Smooth muscle cell (in vitro differentiated cells): ENCODE results near the gene SF3B3. TPM values are rescaled to one million over a fixed set of nuclear protein-coding genes. Genes with fewer than 3 reads are reported as not detected.

ENCODE experiments used
- DNase-seq: peaks from one replicate; lab custom pipeline; 2025; ENCODE audit not compliant: unreplicated experiment; lab: John Stamatoyannopoulos, UW
- H2AFZ ChIP-seq: fragments of 200-600 bp; sonication (generic); 2 replicates; pipeline ENCODE4 v1.6.0; 2016; ENCODE audit warnings: antibody characterized with exemption, low read depth, mild to moderate bottlenecking
- H3F3A ChIP-seq: fragments of 200-600 bp; sonication (generic); 2 replicates; pipeline ENCODE4 v1.6.0; 2017; ENCODE audit warnings: antibody characterized with exemption, low read depth
- H3K27ac ChIP-seq: fragments of 200-600 bp; sonication (generic); 2 replicates; pipeline ENCODE4 v1.5.1; 2016; ENCODE audit warnings: low read depth, mild to moderate bottlenecking
- H3K27me3 ChIP-seq: fragments of 200-600 bp; sonication (generic); 2 replicates; pipeline ENCODE4 v1.6.1; 2016; ENCODE audit warnings: low read depth, mild to moderate bottlenecking
- H3K36me3 ChIP-seq: fragments of 200-600 bp; sonication (generic); 2 replicates; pipeline ENCODE4 v1.5.1; 2016; ENCODE audit warnings: low read depth
- H3K4me1 ChIP-seq: fragments of 200-600 bp; sonication (generic); 2 replicates; pipeline ENCODE4 v1.5.1; 2016; ENCODE audit warnings: low read depth
- H3K4me2 ChIP-seq: fragments of 200-600 bp; sonication (generic); 2 replicates; pipeline ENCODE4 v1.6.0; 2016; ENCODE audit warnings: mild to moderate bottlenecking
- H3K4me3 ChIP-seq: fragments of 200-600 bp; sonication (generic); 2 replicates; pipeline ENCODE4 v1.5.1; 2016; ENCODE audit warnings: mild to moderate bottlenecking
- H3K79me2 ChIP-seq: fragments of 200-600 bp; sonication (generic); 2 replicates; pipeline ENCODE4 v1.6.0; 2016; ENCODE audit warnings: low read depth, mild to moderate bottlenecking
- H3K9ac ChIP-seq: fragments of 200-600 bp; sonication (generic); 2 replicates; pipeline ENCODE4 v1.6.0; 2016; ENCODE audit warnings: low read depth
- H3K9me3 ChIP-seq: fragments of 200-600 bp; sonication (generic); replicated peaks from 2 replicates; pipeline ENCODE4 v1.5.1; 2016; ENCODE audit warnings: low read depth
- H4K20me1 ChIP-seq: fragments of 200-600 bp; sonication (generic); 2 replicates; pipeline ENCODE4 v1.6.0; 2016; ENCODE audit warnings: low read depth
- WGBS: methylation state at CpG from one replicate; pipeline ENCODE4 v1.1.7; 2016; ENCODE audit warnings: low lambda C conversion rate; 5-methylcytosine and 5-hydroxymethylcytosine counted together
- polyA plus RNA-seq: library from polyadenylated mRNA; unstranded; fragments of >200 nt; fragmentation: Nextera tagmentation; extraction: Ambion mirVana; gene quantifications from 2 replicates; pipeline ENCODE4 v1.2.1, GENCODE V29; 2016
- total RNA-seq: library from RNA; depleted of rRNA; stranded (reverse); fragments of >200 nt; gene quantifications from 2 replicates; pipeline ENCODE4 v1.2.3, GENCODE V29; 2014
- TF ChIP-seq, protein P1 (sequence below): fragments of 200-600 bp; sonication (generic); IDR thresholded peaks from 2 replicates; pipeline ENCODE4 v1.5.1; 2017; ENCODE audit warnings: borderline replicate concordance, mild to moderate bottlenecking, antibody characterized with exemption; ENCODE audit not compliant: insufficient read depth, poor library complexity, severe bottlenecking

Gene SF3B3
- total and polyA plus RNA-seq, 2 experiments from 2014 or later: 126 to 129 TPM

DNA sequence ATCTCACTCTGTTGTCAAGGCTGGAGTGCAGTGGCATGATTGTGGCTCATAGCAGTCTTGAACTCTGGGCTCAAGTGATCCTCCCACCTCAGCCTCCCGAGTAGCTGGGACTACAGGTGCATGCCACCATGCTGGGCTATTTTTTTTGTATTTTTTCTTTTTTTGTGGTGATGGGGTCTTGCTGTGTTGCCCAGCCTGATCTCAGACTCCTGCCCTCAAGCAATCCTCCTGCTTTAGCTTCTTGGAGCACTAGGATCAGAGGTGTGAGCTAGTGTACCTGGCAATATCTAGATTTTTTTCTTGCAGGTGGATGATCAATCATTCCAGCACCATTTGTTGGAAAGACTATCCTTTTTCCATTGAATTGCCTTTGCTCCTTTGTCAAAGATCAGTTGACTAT is 69.9 kb downstream of the SF3B3 start:
- Histone ChIP-seq H3K27ac (no peak overlapping the region), H3K36me3 (no peaks in the 10 kb centered on the region), H3F3A (no peaks in the 10 kb centered on the region), H4K20me1 (no peaks in the 10 kb centered on the region), H3K9me3 (no peaks in the 10 kb centered on the region), H3K4me1 (no peaks in the 10 kb centered on the region), H3K79me2 (no peaks in the 10 kb centered on the region), H3K27me3 (no peaks in the 10 kb centered on the region), H3K9ac (no peak overlapping the region), H3K4me2 (no peak overlapping the region), H2AFZ (no peak overlapping the region), H3K4me3 (no peak overlapping the region)
- WGBS: 81% methylated on average over 1 of the region's 1 CpG
- no peak for DNase-seq
- TF ChIP-seq, protein P1, sequence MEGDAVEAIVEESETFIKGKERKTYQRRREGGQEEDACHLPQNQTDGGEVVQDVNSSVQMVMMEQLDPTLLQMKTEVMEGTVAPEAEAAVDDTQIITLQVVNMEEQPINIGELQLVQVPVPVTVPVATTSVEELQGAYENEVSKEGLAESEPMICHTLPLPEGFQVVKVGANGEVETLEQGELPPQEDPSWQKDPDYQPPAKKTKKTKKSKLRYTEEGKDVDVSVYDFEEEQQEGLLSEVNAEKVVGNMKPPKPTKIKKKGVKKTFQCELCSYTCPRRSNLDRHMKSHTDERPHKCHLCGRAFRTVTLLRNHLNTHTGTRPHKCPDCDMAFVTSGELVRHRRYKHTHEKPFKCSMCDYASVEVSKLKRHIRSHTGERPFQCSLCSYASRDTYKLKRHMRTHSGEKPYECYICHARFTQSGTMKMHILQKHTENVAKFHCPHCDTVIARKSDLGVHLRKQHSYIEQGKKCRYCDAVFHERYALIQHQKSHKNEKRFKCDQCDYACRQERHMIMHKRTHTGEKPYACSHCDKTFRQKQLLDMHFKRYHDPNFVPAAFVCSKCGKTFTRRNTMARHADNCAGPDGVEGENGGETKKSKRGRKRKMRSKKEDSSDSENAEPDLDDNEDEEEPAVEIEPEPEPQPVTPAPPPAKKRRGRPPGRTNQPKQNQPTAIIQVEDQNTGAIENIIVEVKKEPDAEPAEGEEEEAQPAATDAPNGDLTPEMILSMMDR: no peak

DNA sequence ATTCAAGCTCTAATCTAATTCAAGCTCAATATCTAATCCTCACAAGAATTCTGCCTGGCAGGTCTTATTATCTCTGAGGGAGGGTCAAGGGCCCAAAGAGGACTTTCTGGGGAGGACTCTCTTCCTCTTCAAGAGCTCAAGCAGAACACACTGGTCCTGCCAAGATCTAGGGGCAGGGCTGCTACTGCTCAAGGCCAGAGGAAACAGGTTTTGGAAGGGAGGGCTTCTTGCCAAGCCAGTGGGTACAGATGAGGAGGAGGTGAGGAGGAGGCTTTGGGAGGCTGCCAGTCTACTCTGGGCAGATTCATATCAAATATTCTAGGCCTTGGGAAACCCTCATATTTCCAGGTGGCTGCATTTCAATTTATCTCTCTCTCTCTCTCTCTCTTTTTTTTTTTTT is 71.0 kb downstream of the SF3B3 start:
- no peaks in the 10 kb centered on the region for H3K79me2 ChIP-seq
- H3K4me2 ChIP-seq: no peak overlapping the region

DNA sequence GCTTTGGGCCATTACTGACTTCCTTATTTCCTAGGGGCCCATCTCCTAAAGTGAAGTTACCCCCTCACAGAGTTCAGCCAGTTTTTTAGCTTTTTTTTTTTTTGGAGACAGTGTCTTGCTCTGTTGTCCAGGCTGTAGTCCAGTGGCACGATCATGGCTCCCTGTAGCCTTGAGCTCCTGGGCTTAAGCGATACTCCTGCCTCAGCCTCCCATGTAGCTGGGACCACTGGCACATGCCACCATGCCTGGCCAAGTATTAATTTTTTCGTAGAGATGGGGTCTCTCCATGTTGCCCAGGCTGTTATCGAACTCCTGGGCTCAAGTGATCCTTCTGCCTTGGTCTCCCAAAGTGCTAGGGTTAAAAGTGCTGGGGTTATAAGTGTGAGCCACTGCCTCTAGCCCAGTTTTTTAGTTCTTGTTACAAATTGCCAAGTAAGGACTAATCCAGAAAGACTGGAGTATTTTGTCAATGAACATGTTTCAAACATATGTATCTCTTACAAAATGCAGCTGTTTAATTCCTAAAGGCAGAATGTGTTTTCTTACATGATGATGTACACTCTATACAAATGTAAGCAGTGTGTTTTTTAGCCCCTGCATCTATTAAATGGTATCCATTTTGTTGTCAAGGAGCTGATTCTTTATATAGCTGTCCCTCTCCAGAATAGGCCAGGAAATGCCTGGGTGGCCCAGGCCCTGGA is 73.7 kb downstream of the SF3B3 start:
- Histone ChIP-seq H3K4me2 (no peak overlapping the region), H2AFZ (no peak overlapping the region), H3K4me1 (no peaks in the 10 kb centered on the region), H3K4me3 (no peak overlapping the region), H3K36me3 (no peaks in the 10 kb centered on the region), H3K79me2 (no peaks in the 10 kb centered on the region), H3K27ac (no peak overlapping the region), H4K20me1 (no peaks in the 10 kb centered on the region), H3K27me3 (no peaks in the 10 kb centered on the region), H3F3A (no peaks in the 10 kb centered on the region), H3K9me3 (no peaks in the 10 kb centered on the region), H3K9ac (no peak overlapping the region)
- TF ChIP-seq, protein P1: no peak
- WGBS: 94% methylated on average over 4 of the region's 4 CpGs
- no peak for DNase-seq

More for the DNA sequence above, 71.0 kb downstream of the SF3B3 start:
- no peaks in the 10 kb centered on the region for H3K4me1 ChIP-seq
- H3K9ac ChIP-seq: no peak overlapping the region
- no peak overlapping the region for H3K27ac ChIP-seq
- H3F3A ChIP-seq: no peaks in the 10 kb centered on the region
- no peaks in the 10 kb centered on the region for H3K27me3 ChIP-seq
- H2AFZ ChIP-seq: no peak overlapping the region
- H3K9me3 ChIP-seq: no peaks in the 10 kb centered on the region
- TF ChIP-seq, protein P1: no peak
- no peaks in the 10 kb centered on the region for H4K20me1 ChIP-seq
- no peak overlapping the region for H3K4me3 ChIP-seq
- no peaks in the 10 kb centered on the region for H3K36me3 ChIP-seq
- DNase-seq: no peak

GRCh38 chr16:70598937-70599503 is 75.4 kb downstream of the SF3B3 start:
- no peak overlapping the region for H3K27ac ChIP-seq
- H3K9me3 ChIP-seq: no peaks in the 10 kb centered on the region
- H3K27me3 ChIP-seq: no peaks in the 10 kb centered on the region
- H4K20me1 ChIP-seq: no peaks in the 10 kb centered on the region
- no peak overlapping the region for H3K4me2 ChIP-seq
- TF ChIP-seq, protein P1: no peak
- no peak overlapping the region for H3K9ac ChIP-seq
- no peaks in the 10 kb centered on the region for H3F3A ChIP-seq
- WGBS: 90% methylated on average over 6 of the region's 6 CpGs
- no peak overlapping the region for H2AFZ ChIP-seq
- no peaks in the 10 kb centered on the region for H3K79me2 ChIP-seq
- H3K4me3 ChIP-seq: no peak overlapping the region
- DNase-seq: no peak
- H3K4me1 ChIP-seq: no peaks in the 10 kb centered on the region
- H3K36me3 ChIP-seq: no peaks in the 10 kb centered on the region
